HG03520 (cell line): ENCODE measurements around the gene RASGEF1B.

ENCODE experiments used
- ATAC-seq: cut with Tn5 transposase; IDR thresholded peaks from one replicate; pipeline ENCODE4 v1.9.1; 2021; ENCODE audit warnings: mild to moderate bottlenecking, moderate library complexity; ENCODE audit not compliant: unreplicated experiment

The RASGEF1B gene

GRCh38 chr4:81466841-81467671, 4.7 kb downstream of the RASGEF1B start:
- no peak for ATAC-seq

GRCh38 chr4:81465406-81466340, 6.0 kb downstream of the RASGEF1B start:
- ATAC-seq, result no peak

- no peak for ATAC-seq
These were observed 10.9 kb downstream of the RASGEF1B start for GRCh38 chr4:81460834-81461233.

- ATAC-seq, result no peak
These were observed 11.5 kb downstream of the RASGEF1B start for GRCh38 chr4:81460191-81460701.

GRCh38 chr4:81459228-81459627, 12.5 kb downstream of the RASGEF1B start:
- no peak for ATAC-seq

GRCh38 chr4:81457921-81458520, 13.7 kb downstream of the RASGEF1B start:
- no peak for ATAC-seq

- no peak for ATAC-seq
These were observed 14.4 kb downstream of the RASGEF1B start for GRCh38 chr4:81457345-81457744.

GRCh38 chr4:81455897-81456296, 15.8 kb downstream of the RASGEF1B start:
- no peak for ATAC-seq

GRCh38 chr4:81454948-81455347, 16.8 kb downstream of the RASGEF1B start:
- ATAC-seq, result no peak

GRCh38 chr4:81454499-81454898, 17.2 kb downstream of the RASGEF1B start:
- ATAC-seq, result no peak

GRCh38 chr4:81453024-81453423, 18.7 kb downstream of the RASGEF1B start:
- no peak for ATAC-seq

- no peak for ATAC-seq
These were observed 19.2 kb downstream of the RASGEF1B start for GRCh38 chr4:81452452-81453006.

GRCh38 chr4:81449015-81449414, 22.7 kb downstream of the RASGEF1B start:
- ATAC-seq, result no peak

GRCh38 chr4:81447566-81448229, 24.0 kb downstream of the RASGEF1B start:
- no peak for ATAC-seq

GRCh38 chr4:81446634-81447033, 25.1 kb downstream of the RASGEF1B start:
- no peak for ATAC-seq

GRCh38 chr4:81445196-81445595, 26.5 kb downstream of the RASGEF1B start:
- ATAC-seq, result no peak

- no peak for ATAC-seq
These were observed 29.1 kb downstream of the RASGEF1B start for GRCh38 chr4:81442484-81443085.

GRCh38 chr4:81440949-81441348, 30.8 kb downstream of the RASGEF1B start:
- ATAC-seq, result no peak

GRCh38 chr4:81436941-81437574, 34.6 kb downstream of the RASGEF1B start:
- ATAC-seq, result no peak
